Measurements from ENCODE around the gene UFC1. TPM values are rescaled to one million over a fixed set of nuclear protein-coding genes. Genes with fewer than 3 reads are reported as not detected.

UFC1 gene
- total and polyA plus RNA-seq, 2 of the 13 experiments (the other 11 are each of a cell fraction or from before 2014, with no cell fraction given) = 72.8 to 85.2 TPM

DNA sequence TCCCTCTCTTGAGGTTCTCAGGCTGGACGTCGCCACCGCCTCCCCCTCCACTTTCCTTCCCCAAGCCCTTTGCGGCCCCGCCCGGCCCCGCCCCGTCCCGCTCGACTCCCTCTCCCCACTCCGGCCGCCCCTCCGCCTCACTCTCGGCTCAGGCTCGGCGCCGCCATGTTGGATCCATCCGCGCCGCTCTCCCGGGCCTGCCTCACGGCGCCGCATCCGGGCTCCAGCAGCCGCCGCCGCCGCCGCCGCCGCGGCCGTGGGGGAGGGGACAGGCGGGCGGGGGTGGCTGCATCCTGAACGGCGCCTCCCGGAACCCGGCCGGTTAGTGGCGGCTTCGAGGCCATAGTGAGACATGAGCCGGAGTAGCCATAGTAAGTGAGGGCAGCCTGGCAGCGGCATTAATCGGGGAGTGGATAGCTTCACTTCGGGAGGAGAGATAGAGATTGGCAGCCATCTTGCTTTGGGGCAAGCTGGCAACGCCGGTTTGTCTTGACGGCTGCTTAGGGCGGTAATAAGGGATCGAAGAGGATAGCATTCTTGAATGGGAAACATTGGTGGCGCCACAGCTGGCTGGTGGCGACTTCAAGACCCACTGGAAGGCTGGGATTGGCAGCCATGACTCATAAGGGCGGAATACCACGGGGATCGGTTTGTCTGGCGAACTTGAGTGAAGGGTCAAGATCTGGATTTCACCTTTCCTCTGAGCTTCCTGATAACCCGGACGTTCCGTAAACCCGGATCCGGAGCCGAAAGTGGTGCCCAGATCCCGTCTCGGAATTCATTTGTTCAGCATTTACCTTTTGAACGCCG lies 21.2 kb upstream of the UFC1 start, which contains the start of gene DEDD (continued):
- TF ChIP-seq, protein P1, sequence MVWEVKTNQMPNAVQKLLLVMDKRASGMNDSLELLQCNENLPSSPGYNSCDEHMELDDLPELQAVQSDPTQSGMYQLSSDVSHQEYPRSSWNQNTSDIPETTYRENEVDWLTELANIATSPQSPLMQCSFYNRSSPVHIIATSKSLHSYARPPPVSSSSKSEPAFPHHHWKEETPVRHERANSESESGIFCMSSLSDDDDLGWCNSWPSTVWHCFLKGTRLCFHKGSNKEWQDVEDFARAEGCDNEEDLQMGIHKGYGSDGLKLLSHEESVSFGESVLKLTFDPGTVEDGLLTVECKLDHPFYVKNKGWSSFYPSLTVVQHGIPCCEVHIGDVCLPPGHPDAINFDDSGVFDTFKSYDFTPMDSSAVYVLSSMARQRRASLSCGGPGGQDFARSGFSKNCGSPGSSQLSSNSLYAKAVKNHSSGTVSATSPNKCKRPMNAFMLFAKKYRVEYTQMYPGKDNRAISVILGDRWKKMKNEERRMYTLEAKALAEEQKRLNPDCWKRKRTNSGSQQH (CRISPR knock-in tag; IDR thresholded peaks at IDR 0.05; ENCODE audit: low read depth) = peak; percentile 34; the same call in 1 of the 2 replicates
- TF ChIP-seq MXD1 (CRISPR knock-in tag; IDR thresholded peaks at IDR 0.05) (0 out of 2 replicates have a peak, but pooled peaks have one; percentile 39), NR2F1 (CRISPR knock-in tag; IDR thresholded peaks at IDR 0.05) (peak in 1 of 2 experiments; percentile 52; a peak in 1 of 4 replicates), ZNF431 (CRISPR knock-in tag; IDR thresholded peaks at IDR 0.05; ENCODE audit: borderline replicate concordance, low read depth) (peak; percentile 55; the same call in 1 of the 2 replicates), ASH2L (IDR thresholded peaks at IDR 0.05; ENCODE audit: insufficient read length, low read depth, low read length) (peak; percentile 79), ZNF83 (CRISPR knock-in tag; IDR thresholded peaks at IDR 0.05; ENCODE audit: borderline replicate concordance) (no peak), RBM39 (IDR thresholded peaks at IDR 0.05; ENCODE audit: low read depth, low read length, poor library complexity, severe bottlenecking) (peak; percentile 55), GTF3A (CRISPR knock-in tag; conservative IDR thresholded peaks at IDR 0.05) (0 out of 2 replicates have a peak, but pooled peaks have one; percentile 58), ZBTB39 (CRISPR knock-in tag; IDR thresholded peaks at IDR 0.05) (no peak), KAT7 (CRISPR knock-in tag; IDR thresholded peaks at IDR 0.05; ENCODE audit: borderline replicate concordance) (0 out of 2 replicates have a peak, but pooled peaks have one; percentile 24), SALL1 (CRISPR knock-in tag; IDR thresholded peaks at IDR 0.05) (peak; percentile 6; the same call in 1 of the 2 replicates), KDM6A (CRISPR knock-in tag; IDR thresholded peaks at IDR 0.05; ENCODE audit: low read depth) (no peak), GATAD2A (CRISPR knock-in tag; IDR thresholded peaks at IDR 0.05) (peak; percentile 49; the same call in 1 of the 2 replicates), TRIM24 (CRISPR knock-in tag; IDR thresholded peaks at IDR 0.05) (0 out of 2 replicates have a peak, but pooled peaks have one; percentile 17)
- TF ChIP-seq, protein P2, sequence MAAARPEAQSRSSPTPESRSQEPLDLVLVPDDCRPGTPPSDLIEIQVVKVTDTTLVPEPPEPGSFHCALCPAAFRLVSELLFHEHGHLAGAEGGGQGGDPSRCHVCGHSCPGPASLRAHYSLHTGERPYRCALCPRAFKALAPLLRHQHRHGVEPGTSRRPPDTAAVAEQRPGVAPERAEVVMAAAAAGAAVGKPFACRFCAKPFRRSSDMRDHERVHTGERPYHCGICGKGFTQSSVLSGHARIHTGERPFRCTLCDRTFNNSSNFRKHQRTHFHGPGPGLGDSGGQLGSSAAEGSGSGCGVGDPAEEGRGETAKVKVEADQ (CRISPR knock-in tag; IDR thresholded peaks at IDR 0.05; ENCODE audit: borderline replicate concordance) = no peak
- TF ChIP-seq, protein P3, sequence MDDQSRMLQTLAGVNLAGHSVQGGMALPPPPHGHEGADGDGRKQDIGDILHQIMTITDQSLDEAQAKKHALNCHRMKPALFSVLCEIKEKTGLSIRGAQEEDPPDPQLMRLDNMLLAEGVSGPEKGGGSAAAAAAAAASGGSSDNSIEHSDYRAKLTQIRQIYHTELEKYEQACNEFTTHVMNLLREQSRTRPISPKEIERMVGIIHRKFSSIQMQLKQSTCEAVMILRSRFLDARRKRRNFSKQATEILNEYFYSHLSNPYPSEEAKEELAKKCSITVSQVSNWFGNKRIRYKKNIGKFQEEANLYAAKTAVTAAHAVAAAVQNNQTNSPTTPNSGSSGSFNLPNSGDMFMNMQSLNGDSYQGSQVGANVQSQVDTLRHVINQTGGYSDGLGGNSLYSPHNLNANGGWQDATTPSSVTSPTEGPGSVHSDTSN (CRISPR knock-in tag; IDR thresholded peaks at IDR 0.05; ENCODE audit: borderline replicate concordance) = no peak
- TF ChIP-seq, protein P4, sequence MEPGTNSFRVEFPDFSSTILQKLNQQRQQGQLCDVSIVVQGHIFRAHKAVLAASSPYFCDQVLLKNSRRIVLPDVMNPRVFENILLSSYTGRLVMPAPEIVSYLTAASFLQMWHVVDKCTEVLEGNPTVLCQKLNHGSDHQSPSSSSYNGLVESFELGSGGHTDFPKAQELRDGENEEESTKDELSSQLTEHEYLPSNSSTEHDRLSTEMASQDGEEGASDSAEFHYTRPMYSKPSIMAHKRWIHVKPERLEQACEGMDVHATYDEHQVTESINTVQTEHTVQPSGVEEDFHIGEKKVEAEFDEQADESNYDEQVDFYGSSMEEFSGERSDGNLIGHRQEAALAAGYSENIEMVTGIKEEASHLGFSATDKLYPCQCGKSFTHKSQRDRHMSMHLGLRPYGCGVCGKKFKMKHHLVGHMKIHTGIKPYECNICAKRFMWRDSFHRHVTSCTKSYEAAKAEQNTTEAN (CRISPR knock-in tag; conservative IDR thresholded peaks at IDR 0.05) = 0 out of 2 replicates have a peak, but pooled peaks have one; percentile 23

All from HepG2 (cell line).